Upper lobe of left lung (tissue), 6 donors: Measurements from ENCODE around the gene TMEM184A. TPM values are rescaled to one million over a fixed set of nuclear protein-coding genes. Genes with fewer than 3 reads are reported as not detected.

ENCODE experiments used
- ATAC-seq, 2 donors: fragments of 200-7000 bp; cut with Tn5 transposase; one replicate each; pipeline ENCODE4 v1.9.1; 2022; ENCODE audit warnings: mild to moderate bottlenecking in 2 of 2, moderate library complexity in 2 of 2; ENCODE audit not compliant: low FRiP score in 2 of 2
- DNase-seq, 2 donors: peaks; one replicate each; pipeline ENCODE4 v3.0.0-alpha.2; 2019 to 2020
- H3K27ac ChIP-seq, 4 donors: fragments of 200-600 bp; sonication (generic); one replicate each; pipeline ENCODE4 v1.5.1; 2016 to 2019
- H3K27me3 ChIP-seq, 4 donors: fragments of 200-600 bp; sonication (generic); one replicate each; pipeline ENCODE4 v1.5.1; 2017 to 2019
- H3K36me3 ChIP-seq, 4 donors: fragments of 200-600 bp; sonication (generic); one replicate each; pipeline ENCODE4 v1.5.1; 2016 to 2019
- H3K4me1 ChIP-seq, 4 donors: fragments of 200-600 bp; sonication (generic); one replicate each; pipeline ENCODE4 v1.5.1; 2018 to 2019
- H3K4me3 ChIP-seq, 4 donors: fragments of 200-600 bp; sonication (generic); one replicate each; pipeline ENCODE4 v1.5.1; 2017 to 2019; ENCODE audit warnings: mild to moderate bottlenecking in 2 of 4, moderate library complexity in 1 of 4
- H3K9me3 ChIP-seq, 4 donors: fragments of 200-600 bp; sonication (generic); one replicate each; pipeline ENCODE4 v1.5.1; 2018 to 2019
- CTCF ChIP-seq, 6 experiments: fragments of 450-650 bp in 4 of 6; fragments of 200-600 bp in 2 of 6; sonication (generic) in 2 of 6; IDR thresholded peaks; one replicate each; pipeline ENCODE4 v1.5.1; 2016 to 2019; ENCODE audit warnings: antibody characterized with exemption in 6 of 6
- EP300 ChIP-seq, 4 donors: sonication (generic); formaldehyde crosslinking; IDR thresholded peaks; one replicate each; pipeline ENCODE4 v1.5.1; 2017; ENCODE audit warnings: antibody characterized with exemption in 4 of 4, control low read depth in 2 of 4
- POLR2A ChIP-seq, 4 donors: fragments of 450-650 bp; IDR thresholded peaks; one replicate each; pipeline ENCODE4 v1.5.1; 2016 to 2017; ENCODE audit warnings: antibody characterized with exemption in 4 of 4, mild to moderate bottlenecking in 2 of 4
- POLR2AphosphoS5 ChIP-seq, 2 donors: sonication (generic); formaldehyde crosslinking; IDR thresholded peaks; one replicate each; pipeline ENCODE4 v1.5.1; 2017; ENCODE audit warnings: antibody characterized with exemption in 2 of 2
- WGBS, 2 donors: methylation state at CpG; one replicate each; pipeline ENCODE4 v1.1.5; 2017 to 2018; 5-methylcytosine and 5-hydroxymethylcytosine counted together
- total RNA-seq, 6 donors: library from RNA; depleted of rRNA in 4 of 6; stranded (reverse); fragments of >200 nt in 4 of 6; gene quantifications; one replicate each; pipeline versions ENCODE4 v1.1.0 to v1.2.1, GENCODE V29; 2016 to 2021
- donor health status: DM: no; HTN: no; CAD: no; lungs with moderate emphysema.
- donor health status: DM: no; HTN: yes; CAD: no; lungs with severe emphysema.

TMEM184A gene
- total RNA-seq, 6 donors from 2014 or later = 5.0 to 11.7 (median 10.4) TPM

- Histone ChIP-seq H3K9me3 (no peaks in the 10 kb centered on the region), H3K4me3 (no peak overlapping the region), H3K27me3 (no peaks in the 10 kb centered on the region), H3K4me1 (peaks cover 0 to 11% (median 2%) of the 10 kb centered on the region in 4 donors), H3K36me3 (peaks cover 0 to 9% (median 3%) of the 10 kb centered on the region in 4 donors), H3K27ac (no peak overlapping the region)
- 84 to 85% methylated on average over 14 to 30 of the region's 34 CpGs for WGBS, 2 donors
- DNase-seq (peak in 1 of 2 donors; percentile 71), ATAC-seq (no peak)
- TF ChIP-seq EP300 (IDR thresholded peaks at IDR 0.05) = no peak
- no peak for TF ChIP-seq POLR2AphosphoS5 (IDR thresholded peaks at IDR 0.05)
- TF ChIP-seq POLR2A (IDR thresholded peaks at IDR 0.05) = no peak
- no peak for TF ChIP-seq CTCF (IDR thresholded peaks at IDR 0.05)
Measured at GRCh38 chr7:1561036-1561940, 5.3 kb upstream of the TMEM184A start.

GRCh38 chr7:1560620-1561031, 4.6 kb upstream of the TMEM184A start:
- ATAC-seq = no peak
- TF ChIP-seq POLR2A (IDR thresholded peaks at IDR 0.05) = no peak
- no peak for TF ChIP-seq POLR2AphosphoS5 (IDR thresholded peaks at IDR 0.05)
- TF ChIP-seq CTCF (IDR thresholded peaks at IDR 0.05) = no peak
- TF ChIP-seq EP300 (IDR thresholded peaks at IDR 0.05) = no peak
- 69 to 81% methylated on average over 6 to 8 of the region's 13 CpGs for WGBS, 2 donors

GRCh38 chr7:1559626-1560590, 3.9 kb upstream of the TMEM184A start:
- Histone ChIP-seq H3K27ac (peak overlapping the region in 2 of 4 donors; percentile 23 to 32), H3K9me3 (no peaks in the 10 kb centered on the region), H3K27me3 (no peaks in the 10 kb centered on the region), H3K4me1 (peaks cover 0 to 24% (median 13%) of the 10 kb centered on the region in 4 donors), H3K36me3 (peaks cover 0 to under 1% (median 0%) of the 10 kb centered on the region in 4 donors), H3K4me3 (no peak overlapping the region)
- TF ChIP-seq POLR2A (IDR thresholded peaks at IDR 0.05) = no peak
- no peak for TF ChIP-seq EP300 (IDR thresholded peaks at IDR 0.05)
- no peak for TF ChIP-seq CTCF (IDR thresholded peaks at IDR 0.05)
- TF ChIP-seq POLR2AphosphoS5 (IDR thresholded peaks at IDR 0.05) = no peak
- ATAC-seq = no peak
- 81 to 86% methylated on average over 6 to 20 of the region's 28 CpGs for WGBS, 2 donors
- DNase-seq = peak in 1 of 2 donors; percentile 79

More at GRCh38 chr7:1560620-1561031, 4.6 kb upstream of the TMEM184A start:
- H3K9me3 ChIP-seq = no peaks in the 10 kb centered on the region
- no peak overlapping the region for H3K4me3 ChIP-seq
- peaks cover 0 to 17% (median 6%) of the 10 kb centered on the region in 4 donors for H3K4me1 ChIP-seq
- peaks cover 0 to 7% (median 3%) of the 10 kb centered on the region in 4 donors for H3K36me3 ChIP-seq
- no peaks in the 10 kb centered on the region for H3K27me3 ChIP-seq
- DNase-seq = peak in 1 of 2 donors; percentile 50
- H3K27ac ChIP-seq = no peak overlapping the region

GRCh38 chr7:1558841-1559625, 3.0 kb upstream of the TMEM184A start:
- Histone ChIP-seq H3K9me3 (no peaks in the 10 kb centered on the region), H3K36me3 (no peaks in the 10 kb centered on the region), H3K4me3 (no peak overlapping the region), H3K27me3 (no peaks in the 10 kb centered on the region), H3K27ac (peak overlapping the region in 1 of 4 donors; percentile 32), H3K4me1 (peaks cover 0 to 24% (median 13%) of the 10 kb centered on the region in 4 donors)
- 79 to 97% methylated on average over 6 to 27 of the region's 32 CpGs for WGBS, 2 donors
- ATAC-seq (no peak), DNase-seq (peak; percentile 47 to 84)
- TF ChIP-seq CTCF (IDR thresholded peaks at IDR 0.05) (no peak), POLR2A (IDR thresholded peaks at IDR 0.05) (no peak), POLR2AphosphoS5 (IDR thresholded peaks at IDR 0.05) (no peak), EP300 (IDR thresholded peaks at IDR 0.05) (no peak)
